GM19438 (cell line): ENCODE measurements around the gene INTS6.

Experiments used
- ATAC-seq: cut with Tn5 transposase; IDR thresholded peaks from one replicate; pipeline ENCODE4 v1.9.1; 2021; ENCODE audit warnings: low read depth; ENCODE audit not compliant: unreplicated experiment

INTS6 gene

DNA sequence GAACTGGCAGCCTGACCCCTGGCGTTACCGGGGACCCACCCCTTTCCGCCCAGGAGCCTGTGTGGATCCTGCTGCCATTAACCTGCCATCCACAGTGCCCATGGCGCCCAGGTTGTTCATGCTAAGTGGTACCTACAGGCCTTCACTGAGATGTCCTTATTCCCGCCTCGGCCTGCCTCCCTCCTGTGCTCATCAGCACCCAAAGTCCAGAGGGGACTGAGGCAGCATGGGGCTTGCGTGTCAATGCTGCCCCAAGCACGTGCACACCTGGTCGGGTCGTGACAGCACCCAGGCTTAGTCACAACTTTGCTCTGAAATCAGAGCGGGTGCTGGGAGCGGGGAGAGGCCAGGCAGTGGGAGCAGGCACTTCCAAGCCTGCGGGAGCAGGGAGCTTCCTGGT lies 3.7 kb upstream of the INTS6 start:
- ATAC-seq, result no peak

DNA sequence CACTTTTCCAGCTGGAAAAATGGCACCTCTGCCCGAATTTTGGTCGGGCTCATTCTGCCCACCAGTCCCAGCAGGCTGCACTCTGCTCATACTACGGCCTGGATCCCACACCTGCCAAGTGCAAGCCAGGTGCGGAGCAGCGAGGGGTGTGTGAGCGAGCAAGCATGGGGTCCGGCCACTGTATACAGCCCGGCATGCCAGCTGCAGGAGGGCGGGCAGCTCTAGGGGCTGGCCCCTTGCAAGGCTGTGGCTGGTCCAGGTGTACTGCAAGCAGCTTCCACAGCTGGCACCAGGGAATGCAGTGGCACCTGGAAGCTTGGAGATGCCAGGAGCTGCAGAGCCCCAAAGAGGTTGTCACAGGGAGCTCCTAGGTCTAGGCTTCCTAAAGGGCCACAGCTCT lies 2.7 kb upstream of the INTS6 start:
- no peak for ATAC-seq

DNA sequence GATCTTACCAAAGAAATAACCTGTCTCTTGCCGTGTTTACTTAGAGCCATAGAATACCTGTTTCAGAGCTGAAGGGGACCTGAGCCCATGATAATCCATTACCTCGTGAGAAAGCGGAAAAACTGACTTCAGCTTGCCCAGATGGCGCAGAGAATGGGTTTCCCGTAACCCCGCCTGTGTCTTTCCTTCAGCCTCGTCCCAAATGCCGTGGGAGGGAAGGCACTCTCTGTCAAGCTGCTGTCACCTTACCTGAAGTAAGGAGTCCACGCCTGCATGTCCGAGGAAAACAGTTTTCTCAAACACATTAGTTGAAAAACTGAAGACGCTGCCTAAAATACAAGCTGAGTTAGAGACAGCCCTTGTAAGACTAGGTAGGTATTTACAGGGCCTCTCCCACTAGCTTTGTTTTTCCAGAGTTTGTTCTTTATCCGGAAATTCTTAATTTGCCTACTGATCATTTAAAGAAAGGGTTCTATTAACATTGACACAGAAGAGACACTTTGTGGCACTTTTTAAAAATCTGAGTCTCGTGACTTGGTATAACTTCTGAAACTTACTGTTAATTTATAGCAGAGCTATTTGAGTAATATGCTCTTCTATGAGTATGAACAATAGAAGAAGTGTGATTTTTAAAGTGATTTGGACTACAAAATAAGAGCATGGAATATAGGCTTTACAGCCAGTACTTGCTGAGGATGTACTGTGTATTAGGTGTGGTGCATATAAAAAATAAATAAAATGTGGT lies 1.3 kb upstream of the INTS6 start:
- ATAC-seq, result no peak

DNA sequence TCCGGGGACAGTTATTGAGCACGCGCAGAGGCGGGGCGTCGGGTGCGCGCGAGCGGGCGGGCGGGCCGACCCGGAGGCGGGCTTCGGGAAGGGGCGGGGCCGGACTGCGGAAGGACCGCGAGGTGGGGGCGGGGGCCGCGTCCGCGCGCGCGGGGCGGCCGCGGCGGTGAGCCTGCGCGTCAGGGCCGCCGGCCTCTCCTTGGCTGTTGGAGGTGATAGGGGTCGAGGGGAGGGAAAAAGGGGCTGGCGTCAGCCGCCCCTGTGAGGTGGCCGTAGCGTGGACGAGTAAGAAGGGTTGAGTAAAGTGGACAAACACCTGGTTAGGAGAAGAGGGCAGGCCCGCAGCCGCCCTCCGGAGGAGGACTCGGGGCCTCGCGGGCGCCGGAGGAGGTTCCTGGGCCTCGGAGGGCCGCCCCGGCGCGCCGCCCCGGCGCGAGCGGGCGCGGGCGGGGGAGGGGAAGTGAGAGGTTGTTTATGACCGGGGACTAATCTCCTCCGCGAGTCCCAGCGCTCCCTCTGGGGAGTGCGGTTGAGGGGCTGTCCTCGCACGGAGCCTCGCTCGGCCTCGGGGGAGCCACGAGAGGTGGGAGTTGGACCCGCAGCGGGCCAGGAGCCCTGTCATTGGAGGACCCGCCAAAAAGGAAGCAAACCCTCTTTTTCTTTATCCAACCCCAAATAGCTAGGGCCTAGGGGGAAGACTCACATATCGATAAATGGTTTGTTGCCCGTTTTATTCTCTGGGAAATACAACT lies 547 bp upstream of the INTS6 start:
- ATAC-seq, result peak; percentile 47

DNA sequence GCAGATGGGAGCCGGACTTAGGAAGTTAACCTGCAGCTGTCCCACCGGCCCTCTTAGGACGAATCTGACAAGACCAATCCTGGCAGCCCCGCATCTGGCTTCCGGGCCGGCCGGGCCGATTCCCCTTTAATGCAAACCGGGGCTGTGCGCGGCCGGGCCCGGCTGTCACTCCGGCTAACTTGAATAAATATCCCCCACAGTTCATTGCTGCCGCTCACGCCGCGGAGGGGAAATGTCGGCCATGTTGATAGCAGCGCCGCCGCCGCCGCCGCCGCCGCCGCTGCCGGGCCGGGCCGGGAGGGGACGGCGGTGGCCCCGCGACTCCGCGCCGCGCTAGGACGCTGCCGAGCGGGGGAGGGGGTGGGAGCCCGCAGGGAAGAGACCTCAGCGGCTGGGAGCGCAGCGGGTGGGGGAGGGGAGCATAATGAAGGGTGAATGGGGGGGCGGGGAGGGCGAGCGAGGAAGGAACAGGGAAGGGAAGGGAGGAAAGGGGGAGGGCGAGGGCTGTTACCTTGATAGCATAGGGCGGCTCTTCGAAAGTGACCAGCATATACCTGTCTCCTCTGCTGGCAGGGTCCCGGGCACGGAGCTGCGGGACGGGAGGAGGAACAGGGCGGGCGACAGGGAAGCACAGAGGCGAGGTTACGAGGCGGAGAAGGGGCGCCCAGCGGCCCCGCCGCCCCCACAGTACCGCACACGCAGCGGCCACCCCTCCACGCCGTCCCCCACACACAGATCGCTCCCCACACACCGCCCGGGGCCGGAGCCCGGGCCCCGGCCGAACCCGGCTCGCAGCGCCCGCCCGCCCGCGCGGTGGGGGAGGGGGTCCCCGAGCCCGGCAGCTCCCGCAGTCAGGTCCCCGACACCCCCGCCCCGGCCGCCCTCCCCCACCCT lies 1.1 kb downstream of the INTS6 start:
- peak; percentile 28 for ATAC-seq

DNA sequence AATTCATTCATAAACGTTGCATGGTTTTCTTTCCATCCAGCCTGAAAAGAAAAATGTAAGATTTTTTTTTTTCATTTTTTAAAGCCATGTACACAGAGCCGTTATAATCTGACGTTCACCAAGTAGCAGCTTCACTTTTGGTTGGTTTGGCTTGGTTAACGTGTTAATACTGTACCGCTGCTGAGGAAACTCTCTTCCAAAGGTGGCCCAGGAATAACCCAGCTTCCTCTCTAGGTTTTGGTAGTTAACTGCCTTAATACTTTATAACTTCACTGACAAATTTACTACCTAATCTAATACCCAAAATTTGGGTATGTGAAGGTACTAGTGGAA lies 1.7 kb downstream of the INTS6 start:
- ATAC-seq, result no peak

DNA sequence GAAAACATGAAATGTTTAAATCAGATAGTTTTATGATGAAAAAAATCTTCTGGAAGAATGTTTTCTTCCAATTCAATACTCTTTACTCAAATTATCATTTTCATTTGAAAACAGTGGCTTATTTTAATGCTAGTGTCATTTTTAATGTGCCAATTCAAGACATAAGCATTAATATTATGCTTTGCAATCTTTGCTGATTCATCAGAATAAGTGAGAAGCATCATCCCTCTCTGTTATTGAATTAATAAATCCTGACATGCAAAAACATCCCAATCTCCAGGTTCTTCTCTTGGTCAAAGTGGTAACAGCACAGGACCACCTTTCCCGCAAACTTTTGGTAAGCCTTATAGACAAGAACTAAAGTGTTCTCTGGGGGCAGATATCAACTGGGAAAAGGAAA lies 3.8 kb downstream of the INTS6 start:
- no peak for ATAC-seq

DNA sequence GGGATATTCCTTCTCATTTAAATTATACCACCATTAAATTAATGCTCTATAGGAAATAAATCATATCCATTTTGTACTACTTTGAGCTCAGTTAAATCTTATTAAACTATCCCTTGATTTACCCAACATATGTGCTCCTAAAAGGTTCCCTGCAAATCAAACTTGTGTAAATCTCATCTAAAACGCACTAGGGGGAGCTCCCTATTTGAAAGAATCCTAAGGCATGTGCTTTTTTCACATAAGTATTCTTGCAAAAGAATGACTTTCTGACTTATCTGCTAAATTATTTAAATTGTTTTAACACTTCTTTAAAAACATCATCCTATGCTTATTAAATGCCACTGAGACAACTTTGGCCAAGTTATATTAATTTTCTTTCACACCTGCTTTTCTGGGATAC lies 7.9 kb downstream of the INTS6 start:
- ATAC-seq, result no peak

DNA sequence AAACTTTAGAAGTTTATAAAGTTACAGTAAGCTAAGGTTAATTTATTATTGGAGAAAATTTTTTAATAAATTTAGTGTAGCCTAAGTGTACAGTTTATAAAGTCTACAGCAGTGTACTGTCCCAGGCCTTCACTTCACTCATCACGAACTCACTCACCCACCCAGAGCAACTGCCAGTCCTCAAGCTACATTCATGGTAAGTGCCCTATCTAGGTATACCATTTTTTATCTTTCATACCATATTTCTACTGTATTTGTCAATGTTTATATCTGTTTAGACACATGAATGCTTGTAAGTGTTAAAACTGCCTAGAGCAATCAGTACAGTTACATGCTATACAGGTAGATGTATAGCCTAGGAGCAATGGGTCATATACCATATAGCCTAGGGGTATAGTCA lies 12.5 kb downstream of the INTS6 start:
- ATAC-seq, result no peak

DNA sequence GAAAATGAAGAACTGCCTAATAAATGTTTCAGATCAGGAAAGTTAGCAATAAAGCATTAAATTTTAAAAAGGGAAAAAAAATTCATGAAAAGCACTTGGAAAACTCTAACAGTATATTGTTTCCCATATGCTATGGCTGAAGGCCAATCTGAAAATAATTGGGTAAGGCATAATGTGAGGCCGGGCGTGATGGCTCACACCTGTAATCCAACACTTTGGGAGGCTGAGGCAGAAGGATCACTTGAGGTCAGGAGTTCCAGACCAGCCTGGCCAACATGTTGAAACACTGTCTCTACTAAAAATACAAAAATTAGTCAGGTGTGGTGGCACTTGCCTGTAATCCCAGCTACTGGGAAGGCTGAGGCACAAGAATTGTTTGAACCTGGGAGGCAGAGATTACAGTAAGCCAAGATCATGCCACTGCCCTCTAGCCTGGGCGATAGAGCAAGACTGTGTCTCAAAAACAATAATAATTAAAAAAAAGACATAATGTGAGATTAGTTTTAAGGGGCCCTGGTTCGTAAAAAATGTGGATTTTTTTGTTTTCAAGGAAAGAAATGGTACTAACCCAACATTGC lies 15.2 kb downstream of the INTS6 start:
- ATAC-seq, result no peak

DNA sequence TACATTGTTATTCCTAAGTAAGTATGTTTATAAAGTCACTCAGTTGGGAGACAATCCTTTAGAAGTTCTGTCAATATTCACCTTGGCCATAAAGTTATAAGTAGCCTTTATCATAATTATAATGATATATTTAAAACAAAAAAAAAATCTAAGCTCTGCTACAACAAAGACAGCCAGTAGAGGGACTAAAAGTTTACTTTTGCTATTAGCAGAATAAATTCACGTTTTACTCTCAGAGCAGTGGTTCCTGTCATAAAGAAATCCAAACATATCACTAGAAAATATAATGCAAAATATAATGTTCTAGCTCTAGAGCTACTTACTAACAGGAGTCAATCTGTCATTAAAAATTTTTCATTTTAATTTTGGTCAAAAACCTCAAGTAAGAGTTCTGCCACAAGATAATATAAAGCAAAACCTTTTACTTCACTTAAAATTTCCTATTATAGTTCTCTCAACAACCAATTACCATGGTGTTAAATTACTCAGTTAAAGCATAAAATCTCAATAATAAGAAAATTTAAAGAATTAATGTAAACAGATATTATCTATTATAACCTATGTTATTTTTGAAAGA lies 17.7 kb downstream of the INTS6 start:
- ATAC-seq, result no peak

DNA sequence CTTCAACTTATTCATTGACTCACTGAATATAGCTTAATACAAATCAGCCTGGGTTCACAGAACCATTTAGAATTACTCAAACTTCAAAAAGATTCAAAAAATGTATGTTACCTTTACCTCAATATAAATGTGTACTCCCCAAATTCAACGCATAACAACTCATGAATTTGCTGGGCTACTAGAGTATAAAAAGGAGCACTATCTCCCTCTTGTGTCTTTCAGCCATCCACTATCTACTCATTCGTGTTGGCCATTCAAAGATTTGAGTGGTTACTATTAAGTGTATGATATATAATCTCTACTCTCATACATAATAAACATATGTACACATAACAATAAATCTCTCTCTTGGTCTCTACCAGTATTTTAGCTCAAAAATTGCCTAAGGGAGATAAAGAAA lies 20.3 kb downstream of the INTS6 start:
- no peak for ATAC-seq

DNA sequence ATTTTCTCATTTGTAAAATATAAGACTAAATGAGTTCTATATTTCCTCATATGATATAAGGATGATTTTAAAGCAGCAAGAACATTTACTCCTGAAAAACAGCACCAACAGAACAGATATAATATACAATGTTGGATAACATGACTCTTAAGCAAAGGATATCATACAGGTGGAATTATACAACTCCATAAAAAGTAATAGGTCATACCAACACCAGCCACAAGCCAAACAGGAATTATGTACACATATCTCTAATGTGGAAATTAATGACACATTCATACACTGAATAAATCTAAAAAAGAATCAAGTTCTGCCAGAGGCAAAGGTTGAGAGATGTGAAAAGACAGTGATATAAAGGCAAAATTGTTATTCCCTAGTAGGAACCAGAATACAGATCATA lies 25.9 kb downstream of the INTS6 start:
- no peak for ATAC-seq

DNA sequence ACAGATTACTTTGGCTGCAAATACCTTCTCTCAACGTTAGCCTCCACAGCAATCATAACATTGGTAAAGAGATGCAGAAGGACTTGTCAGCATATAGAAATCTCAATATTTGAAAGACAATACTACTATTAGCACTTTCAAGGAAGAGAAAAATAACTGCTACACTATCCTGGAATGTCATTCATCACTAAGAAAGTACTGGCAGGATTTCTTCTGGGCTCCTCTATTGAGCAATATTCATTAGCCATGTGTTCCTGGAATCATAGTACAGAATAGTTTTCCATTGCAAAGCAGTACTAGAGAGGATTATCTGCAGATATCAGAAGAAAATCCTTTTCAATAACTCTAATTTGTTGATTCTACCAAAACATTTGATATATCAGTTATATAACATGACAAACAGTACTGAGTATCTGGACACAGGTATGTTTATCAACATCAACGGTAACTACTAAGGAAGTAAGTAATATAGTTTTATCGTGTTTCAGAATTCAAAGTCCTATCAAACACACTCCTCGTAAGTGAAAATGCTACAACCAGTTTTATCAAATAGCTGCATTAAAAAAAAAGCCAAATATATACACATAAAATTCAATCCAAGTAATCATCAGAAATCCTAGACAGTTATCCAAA lies 27.3 kb downstream of the INTS6 start:
- no peak for ATAC-seq

DNA sequence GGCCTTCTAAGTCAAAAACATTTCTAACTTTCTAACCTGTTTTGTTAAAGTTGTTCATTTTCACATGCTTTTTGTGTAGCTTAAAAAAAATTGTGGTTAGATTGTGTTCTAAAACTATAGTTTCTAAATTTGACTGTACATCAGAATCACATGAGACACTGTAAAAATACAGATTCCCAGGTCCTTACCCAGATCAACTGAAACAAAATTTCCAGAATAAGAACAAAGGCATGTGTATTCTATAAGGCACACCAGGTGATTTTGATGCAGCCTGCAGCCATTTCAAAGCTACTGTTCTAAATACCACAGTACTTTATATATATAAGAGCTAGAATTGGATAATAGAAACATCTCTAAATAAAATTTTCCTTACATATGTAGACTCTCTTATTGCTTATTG lies 29.1 kb downstream of the INTS6 start:
- no peak for ATAC-seq

DNA sequence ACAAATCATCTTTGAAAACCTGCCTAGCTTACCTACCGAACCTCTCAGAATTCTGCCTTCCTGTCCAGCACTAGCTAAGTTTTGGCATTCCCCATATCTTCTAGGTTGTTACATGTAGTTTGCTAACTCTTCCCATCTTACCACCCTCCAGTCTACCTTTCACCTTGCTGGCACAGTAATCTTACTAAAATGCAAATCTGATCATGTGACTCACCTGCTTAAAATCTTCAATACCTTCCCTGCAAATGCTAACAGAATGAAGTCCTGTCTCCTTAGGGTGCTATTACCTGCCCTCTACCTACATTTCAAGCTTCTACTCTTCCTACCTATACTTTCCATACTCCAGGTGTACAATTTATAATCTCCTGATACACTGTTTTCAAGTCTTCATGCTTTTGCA lies 30.4 kb downstream of the INTS6 start:
- ATAC-seq, result no peak

DNA sequence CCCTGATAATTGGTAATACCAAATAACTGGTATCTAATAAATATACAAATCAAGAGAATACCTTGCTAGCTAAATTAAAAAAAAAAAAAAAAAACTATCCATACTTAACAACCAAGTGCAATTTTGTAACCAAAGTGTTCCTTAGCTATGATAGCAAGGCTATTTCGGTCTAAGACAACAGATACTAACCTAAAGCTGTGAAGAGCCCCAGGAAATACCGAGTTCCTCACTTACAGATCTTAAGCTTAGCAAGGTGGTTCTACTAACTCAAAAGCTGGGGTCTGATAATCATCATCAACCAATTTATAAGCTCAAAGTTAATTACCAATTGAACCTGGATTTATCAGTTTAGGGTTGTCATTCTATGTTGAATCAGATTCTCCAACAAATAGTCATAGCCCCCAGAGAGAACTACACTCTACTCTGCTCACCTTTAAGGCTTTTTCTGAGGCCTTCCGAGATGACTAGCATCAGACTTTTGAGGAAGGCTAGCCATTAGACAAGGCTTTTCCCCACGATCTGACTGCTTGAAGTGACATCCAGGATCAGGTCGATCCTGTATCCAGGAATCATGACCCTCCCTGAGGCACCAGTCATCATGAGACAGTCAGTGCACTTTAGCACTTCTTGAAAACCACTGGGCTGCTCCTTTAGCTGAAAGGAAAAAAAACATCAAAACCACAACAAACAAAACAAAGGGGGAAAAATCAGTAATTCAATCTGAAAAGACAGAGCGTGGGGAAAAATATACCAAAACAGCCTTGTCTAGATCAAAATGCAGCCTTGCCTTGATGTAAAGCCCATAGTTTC lies 31.9 kb downstream of the INTS6 start:
- no peak for ATAC-seq

DNA sequence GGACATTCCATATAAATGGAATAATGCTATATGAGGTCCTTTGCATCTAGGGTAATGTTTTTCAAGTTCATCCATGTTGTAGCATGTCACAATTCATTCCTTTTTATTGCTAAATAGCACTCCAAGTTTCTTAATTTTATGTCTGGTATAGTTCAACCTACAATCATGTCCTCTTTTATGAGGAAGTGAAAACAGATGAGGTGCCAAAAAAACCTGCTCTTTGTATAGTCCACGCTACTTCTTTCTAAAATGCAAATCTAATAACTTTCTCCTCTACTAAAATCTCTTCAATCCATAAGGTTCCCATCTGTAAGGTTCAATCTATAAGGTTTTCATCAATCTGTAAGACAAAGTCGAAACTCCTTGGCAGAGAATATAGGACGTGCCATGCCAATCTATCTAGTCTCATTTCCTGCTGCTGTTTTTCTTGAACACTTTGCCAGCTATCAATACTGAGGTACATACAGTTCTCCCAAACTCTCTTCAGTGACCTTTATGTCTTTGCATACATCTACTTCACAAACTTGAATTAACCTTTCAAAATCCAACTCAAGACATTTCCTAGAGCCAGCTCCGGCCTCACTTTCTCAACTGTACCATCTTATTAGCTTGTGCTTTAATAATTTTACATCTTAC lies 33.7 kb downstream of the INTS6 start:
- no peak for ATAC-seq

DNA sequence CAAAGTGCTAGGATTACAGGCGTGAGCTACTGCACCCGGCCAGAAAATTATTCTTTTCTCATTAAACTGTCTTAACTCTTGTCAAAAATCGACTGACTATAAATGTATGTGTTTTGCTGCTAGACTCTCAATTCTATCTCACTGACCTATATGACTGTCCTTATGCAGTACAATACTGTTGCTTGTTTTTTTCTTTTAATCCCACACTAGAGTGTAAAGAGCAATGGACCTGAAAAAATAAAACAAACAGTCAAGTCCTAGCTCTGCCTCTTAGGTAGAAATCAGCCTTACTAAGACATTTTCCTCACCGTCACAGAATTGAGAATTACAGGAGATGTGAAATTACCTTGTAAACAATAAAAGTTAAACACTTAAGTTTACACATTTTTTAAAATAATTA lies 35.1 kb downstream of the INTS6 start:
- ATAC-seq, result no peak
